Transverse colon (tissue), 4 donors: ENCODE data around the gene OR2B2. TPM values are rescaled to one million over a fixed set of nuclear protein-coding genes. Genes with fewer than 3 reads are reported as not detected.

Source experiments
- DNase-seq: peaks from one replicate; pipeline ENCODE4 v3.0.0-alpha.2; 2019
- H3K27ac ChIP-seq, 4 donors: fragments of 200-600 bp; sonication (generic); 2 replicates each; pipeline ENCODE4 v1.5.1; 2016 to 2018; ENCODE audit warnings: inconsistent platforms in 4 of 4
- H3K27me3 ChIP-seq: fragments of 200-600 bp; sonication (generic); 2 replicates; pipeline ENCODE4 v1.5.1; 2017; ENCODE audit warnings: inconsistent platforms
- H3K36me3 ChIP-seq, 4 donors: fragments of 200-600 bp; sonication (generic); 2 replicates each; pipeline ENCODE4 v1.5.1; 2017 to 2019; ENCODE audit warnings: inconsistent platforms in 4 of 4
- H3K4me1 ChIP-seq, 4 donors: fragments of 200-600 bp; sonication (generic); 2 replicates each; pipeline ENCODE4 v1.5.1; 2017 to 2020; ENCODE audit warnings: inconsistent platforms in 4 of 4
- H3K4me3 ChIP-seq, 4 donors: fragments of 200-600 bp; sonication (generic); 1 replicate in 1 of 4; 2 replicates in 3 of 4; pipeline versions ENCODE4 v1.5.1 to v1.6.1; 2017 to 2019; ENCODE audit warnings: inconsistent platforms in 4 of 4
- H3K9me3 ChIP-seq, 2 donors: fragments of 200-600 bp; sonication (generic); 2 replicates each; pipeline ENCODE4 v1.5.1; 2017 to 2019; ENCODE audit warnings: inconsistent platforms in 2 of 2
- CTCF ChIP-seq, 5 experiments: fragments of 200-600 bp in 3 of 5; fragments of 450-650 bp in 2 of 5; sonication (generic) in 3 of 5; IDR thresholded peaks; 1 replicate in 2 of 5; 2 replicates in 3 of 5; pipeline ENCODE4 v1.5.1; 2016 to 2017; ENCODE audit warnings: antibody characterized with exemption in 5 of 5, inconsistent platforms in 3 of 5, mild to moderate bottlenecking in 2 of 5, moderate library complexity in 1 of 5
- EP300 ChIP-seq: sonication (generic); formaldehyde crosslinking; IDR thresholded peaks from one replicate; pipeline ENCODE4 v1.6.1; 2017; ENCODE audit warnings: antibody characterized with exemption, low read depth
- POLR2A ChIP-seq: fragments of 450-650 bp; IDR thresholded peaks from one replicate; pipeline ENCODE4 v1.6.1; 2016; ENCODE audit warnings: antibody characterized with exemption, mild to moderate bottlenecking, moderate library complexity
- POLR2AphosphoS5 ChIP-seq, 3 donors: sonication (generic); formaldehyde crosslinking; IDR thresholded peaks; one replicate each; pipeline ENCODE4 v1.6.1; 2016; ENCODE audit warnings: antibody characterized with exemption in 3 of 3
- whole genome bisulfite sequencing, 2 donors: methylation state at CpG; one replicate each; pipeline ENCODE4 v1.1.5; 2018; ENCODE audit warnings: low coverage in 1 of 2; 5-methylcytosine and 5-hydroxymethylcytosine counted together
- in situ Hi-C, 4 donors: fragments of 200-750 bp; cut with MboI; loops; one replicate each; pipeline versions ENCODE4 v1.15.0 to v1.15.1; 2017; ENCODE audit warnings: low sequenced_read_pairs in 3 of 4, low pct_ligation_motif_present in 1 of 4, low pct_unique_long_range_greater_than_20kb in 1 of 4
- intact Hi-C: fragments of 100-400 bp; cut with DNase I; formaldehyde crosslinking; loops from one replicate; pipeline ENCODE4 v1.15.1; 2023; ENCODE audit warnings: low total_unique reads
- total RNA-seq, 4 donors: library from RNA; depleted of rRNA; stranded (reverse); fragments of >200 nt; gene quantifications; one replicate each; pipeline ENCODE4 v1.1.0, GENCODE V29; 2016

Gene OR2B2
- total RNA-seq, 4 donors from 2014 or later, result not detected

GRCh38 chr6:27879837-27880236, 32.4 kb downstream of the OR2B2 start:
- TF ChIP-seq POLR2AphosphoS5 (IDR thresholded peaks at IDR 0.05), result no peak
- no peak for TF ChIP-seq CTCF (IDR thresholded peaks at IDR 0.05)
- TF ChIP-seq POLR2A, result no peak
- TF ChIP-seq EP300, result no peak
- Histone ChIP-seq H3K27me3 (no peaks in the 10 kb centered on the region), H3K4me3 (no peak overlapping the region), H3K4me1 (no peaks in the 10 kb centered on the region), H3K9me3 (no peaks in the 10 kb centered on the region), H3K27ac (no peak overlapping the region), H3K36me3 (no peaks in the 10 kb centered on the region)
- 79 to 84% methylated on average over 4 to 5 of the region's 5 CpGs for WGBS, 2 donors
- in situ Hi-C loops (loop anchor here in 1 of 4 donors (25.0 kb wide), 1 partner anchor 368 kb away; no protein-coding TSS in a partner anchor), intact Hi-C loops (no loop called here)
- DNase-seq, result no peak

- no peak for DNase-seq
- H3K27me3 ChIP-seq, result peaks cover 37% of the 10 kb centered on the region
- H3K27ac ChIP-seq, result peak overlapping the region; percentile 85 to 94 (median 90)
- no peaks in the 10 kb centered on the region for H3K9me3 ChIP-seq
- H3K4me1 ChIP-seq, result peaks cover 0 to 22% (median 11%) of the 10 kb centered on the region in 4 donors
- WGBS, 2 donors, result 77 to 85% methylated on average over 5 to 8 of the region's 8 CpGs
- in situ Hi-C loops, result loop anchor here in 1 of 4 donors (25.0 kb wide), 1 partner anchor 1287 kb away; the partner anchor contains the start of gene ABT1
- peak overlapping the region in 1 of 4 donors; percentile 66 for H3K4me3 ChIP-seq
- no peaks in the 10 kb centered on the region for H3K36me3 ChIP-seq
- TF ChIP-seq CTCF (IDR thresholded peaks at IDR 0.05) (no peak), POLR2A (no peak), EP300 (no peak), POLR2AphosphoS5 (IDR thresholded peaks at IDR 0.05) (no peak)
- intact Hi-C loops, result no loop called here
These were observed 38.2 kb downstream of the OR2B2 start for GRCh38 chr6:27874016-27874415.

DNA sequence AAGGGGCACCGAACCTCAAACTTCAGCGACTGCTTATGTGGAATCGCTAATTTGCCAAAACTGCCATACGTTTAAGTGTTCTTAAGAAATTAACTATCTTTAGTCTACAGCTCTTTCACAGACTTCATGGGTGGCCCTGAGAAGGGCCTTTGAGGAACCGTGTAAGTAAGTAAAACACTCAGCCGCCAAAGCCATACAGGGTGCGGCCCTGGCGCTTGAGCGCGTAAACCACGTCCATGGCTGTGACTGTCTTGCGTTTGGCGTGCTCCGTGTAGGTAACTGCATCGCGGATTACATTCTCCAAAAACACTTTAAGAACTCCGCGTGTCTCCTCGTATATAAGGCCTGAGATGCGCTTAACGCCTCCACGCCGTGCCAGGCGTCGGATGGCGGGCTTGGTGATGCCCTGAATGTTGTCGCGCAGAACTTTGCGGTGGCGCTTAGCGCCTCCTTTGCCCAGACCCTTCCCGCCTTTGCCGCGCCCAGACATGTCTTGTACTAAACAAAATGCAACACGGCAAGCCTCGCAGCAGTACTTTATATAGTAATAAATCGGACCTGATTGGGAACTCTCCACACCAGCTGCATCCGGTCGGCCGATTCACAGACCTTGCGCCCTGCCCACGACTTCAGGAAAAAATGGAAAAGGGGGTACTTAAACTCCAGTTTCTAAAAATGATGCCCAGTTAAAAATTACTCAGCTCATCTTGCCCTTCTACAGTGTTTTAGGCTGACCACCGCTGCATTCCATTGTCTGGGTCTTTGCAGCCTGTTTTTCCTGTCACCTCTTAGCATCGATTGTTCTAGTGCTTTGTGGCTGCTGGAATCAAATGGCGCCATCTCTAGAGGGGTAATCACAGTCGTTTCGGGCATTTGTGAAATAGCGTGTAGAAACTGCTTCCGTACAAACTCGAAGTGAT, 38.9 kb downstream of the OR2B2 start:
- in situ Hi-C loops (loop anchor here in 1 of 4 donors (25.0 kb wide), 1 partner anchor 1286 kb away; the partner anchor contains the start of gene ABT1), intact Hi-C loops (no loop called here)
- H3K4me1 ChIP-seq, result peaks cover 0 to 22% (median 11%) of the 10 kb centered on the region in 4 donors
- 12 to 14% methylated on average over 8 to 50 of the region's 50 CpGs for WGBS, 2 donors
- H3K36me3 ChIP-seq, result no peaks in the 10 kb centered on the region
- H3K27me3 ChIP-seq, result peaks cover 44% of the 10 kb centered on the region
- DNase-seq, result peak; percentile 80
- H3K27ac ChIP-seq, result peak overlapping the region; percentile 85 to 94 (median 90)
- no peaks in the 10 kb centered on the region for H3K9me3 ChIP-seq
- TF ChIP-seq POLR2A (peak; percentile 93), CTCF (IDR thresholded peaks at IDR 0.05) (no peak), POLR2AphosphoS5 (IDR thresholded peaks at IDR 0.05) (peak; percentile 82 to 98 (median 97))
- H3K4me3 ChIP-seq, result peak overlapping the region in 3 of 4 donors; percentile 36 to 66 (median 51)

- Histone ChIP-seq H3K9me3 (no peaks in the 10 kb centered on the region), H3K4me3 (peak overlapping the region in 3 of 4 donors; percentile 36 to 66 (median 51)), H3K36me3 (no peaks in the 10 kb centered on the region), H3K27me3 (peaks cover 50% of the 10 kb centered on the region), H3K27ac (peak overlapping the region; percentile 85 to 94 (median 90)), H3K4me1 (peaks cover 0 to 23% (median 12%) of the 10 kb centered on the region in 4 donors)
- intact Hi-C loops (no loop called here), in situ Hi-C loops (loop anchor here in 1 of 4 donors (25.0 kb wide), 1 partner anchor 1285 kb away; the partner anchor contains the start of gene ABT1)
- WGBS, 2 donors, result 0 to 3% methylated on average over 9 to 16 of the region's 16 CpGs
- DNase-seq, result no peak
- no peak for TF ChIP-seq CTCF (IDR thresholded peaks at IDR 0.05)
- TF ChIP-seq EP300, result no peak
- no peak for TF ChIP-seq POLR2AphosphoS5 (IDR thresholded peaks at IDR 0.05)
- TF ChIP-seq POLR2A, result no peak
These were observed 39.6 kb downstream of the OR2B2 start for GRCh38 chr6:27872642-27873020.
